Left colon (tissue), 2 donors: Measurements from ENCODE around the gene PARP8. TPM values are rescaled to one million over a fixed set of nuclear protein-coding genes. Genes with fewer than 3 reads are reported as not detected.

Experiments
- ATAC-seq: fragments of 200-7000 bp; cut with Tn5 transposase; one replicate; pipeline ENCODE4 v1.9.1; 2020; ENCODE audit warnings: mild to moderate bottlenecking, moderate library complexity
- DNase-seq, 2 donors: peaks; one replicate each; pipeline ENCODE4 v3.0.0-alpha.2; 2020
- intact Hi-C, 2 donors: fragments of 100-400 bp; cut with DNase I in 1 of 2; cut with micrococcal nuclease in 1 of 2; formaldehyde crosslinking; loops; one replicate each; pipeline versions ENCODE4 v1.11.2 to v1.14.0; 2022; cut with DNase I, micrococcal nuclease
- total RNA-seq, 2 donors: library from RNA; stranded (reverse); fragmentation: NEBNext Ultra II Directional; extraction: Animal tissue kit (Norgen Biotek cat#: 25700); gene quantifications; one replicate each; pipeline ENCODE4 v1.2.1, GENCODE V29; 2021
- donor health status: DM: no; HTN: no; CAD: no.
- donor health status: DM: yes; HTN: yes; CAD: no.

Gene PARP8
- total RNA-seq, 2 donors from 2014 or later: 7.1 to 13.6 TPM

DNA sequence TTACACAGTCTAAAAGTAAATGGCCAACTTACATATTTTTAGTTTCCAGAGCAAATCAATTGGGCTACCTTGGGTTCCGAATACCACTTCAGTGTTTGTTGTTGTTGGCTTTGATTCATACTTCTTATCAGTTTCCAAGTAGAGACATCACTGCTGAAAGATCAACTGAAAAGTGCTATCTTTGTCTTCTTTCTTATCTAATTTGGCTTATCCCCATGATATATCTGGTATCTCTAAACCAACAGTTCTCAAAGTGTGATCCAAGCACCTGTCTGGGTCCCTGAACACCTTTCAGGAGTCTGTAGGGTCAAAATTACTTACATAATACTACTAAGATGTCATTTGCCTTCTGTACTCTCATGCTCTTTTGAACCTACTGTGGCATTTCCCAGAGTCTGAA, 200.0 kb downstream of the PARP8 start:
- intact Hi-C loops: no loop called here
- ATAC-seq (no peak), DNase-seq (no peak)

DNA sequence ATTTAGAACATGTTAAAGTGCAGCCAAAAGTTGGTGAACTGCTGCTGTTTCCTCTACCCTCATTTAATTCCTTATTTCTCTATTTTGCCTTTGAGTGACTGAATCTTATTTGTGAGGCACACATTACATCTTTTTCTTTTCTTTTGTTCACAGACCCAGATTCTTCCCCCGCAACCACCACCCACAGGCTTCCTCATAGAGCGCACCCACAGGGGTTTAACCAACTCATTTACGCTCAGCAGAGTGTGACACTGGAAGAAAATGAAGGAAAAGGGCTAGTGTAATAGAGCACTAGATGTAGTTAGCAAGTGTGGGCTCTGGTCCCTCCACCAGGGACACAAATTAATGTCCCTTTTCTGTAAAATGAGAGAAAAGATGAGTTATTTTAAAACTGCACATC, 200.7 kb downstream of the PARP8 start:
- ATAC-seq (no peak), DNase-seq (no peak)
- intact Hi-C loops: no loop called here

DNA sequence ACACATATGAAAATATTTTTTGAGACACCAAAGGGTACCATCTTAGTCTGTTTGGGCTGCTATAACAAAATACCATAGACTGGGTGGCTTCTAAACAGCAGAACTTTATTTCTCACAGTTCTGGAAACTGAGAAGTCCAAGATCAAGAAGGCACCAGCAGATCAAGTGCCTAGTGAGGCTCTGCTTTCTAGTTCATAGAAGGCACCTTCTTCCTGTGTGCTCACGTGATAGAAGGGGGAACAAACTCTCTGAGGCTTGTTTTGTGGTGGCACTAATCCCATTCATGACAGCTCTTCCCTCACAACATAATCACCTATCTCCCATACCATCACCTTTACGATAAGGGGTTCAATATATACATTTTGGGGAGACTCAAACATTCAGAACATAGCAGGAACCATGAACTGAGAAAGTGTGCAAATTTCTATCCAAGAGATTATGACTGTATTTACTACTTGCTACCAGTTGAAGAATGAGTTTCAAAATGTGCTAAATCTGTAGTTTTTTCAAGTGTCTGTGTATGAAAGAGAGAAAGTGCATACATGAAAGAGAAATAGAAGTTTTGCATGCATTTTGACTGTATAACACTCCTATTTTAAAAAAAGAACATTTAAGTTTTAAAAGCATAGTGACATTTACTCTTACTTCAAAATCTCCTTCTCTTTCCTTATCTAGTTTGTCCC, 207.3 kb downstream of the PARP8 start:
- intact Hi-C loops: no loop called here
- ATAC-seq (no peak), DNase-seq (no peak)

GRCh38 chr5:50874306-50875001, 208.0 kb downstream of the PARP8 start:
- ATAC-seq (no peak), DNase-seq (no peak)

GRCh38 chr5:50875002-50875344, 208.5 kb downstream of the PARP8 start:
- intact Hi-C loops: no loop called here
- DNase-seq (no peak), ATAC-seq (no peak)

More at GRCh38 chr5:50874306-50875001, 208.0 kb downstream of the PARP8 start:
- intact Hi-C loops: no loop called here

- no peak for DNase-seq
- ATAC-seq: no peak
- intact Hi-C loops: no loop called here
These were observed 212.0 kb downstream of the PARP8 start for GRCh38 chr5:50878470-50878869.

- no peak for ATAC-seq
- no peak for DNase-seq
- intact Hi-C loops: no loop called here
These were observed 215.0 kb downstream of the PARP8 start for GRCh38 chr5:50881407-50881806.

DNA sequence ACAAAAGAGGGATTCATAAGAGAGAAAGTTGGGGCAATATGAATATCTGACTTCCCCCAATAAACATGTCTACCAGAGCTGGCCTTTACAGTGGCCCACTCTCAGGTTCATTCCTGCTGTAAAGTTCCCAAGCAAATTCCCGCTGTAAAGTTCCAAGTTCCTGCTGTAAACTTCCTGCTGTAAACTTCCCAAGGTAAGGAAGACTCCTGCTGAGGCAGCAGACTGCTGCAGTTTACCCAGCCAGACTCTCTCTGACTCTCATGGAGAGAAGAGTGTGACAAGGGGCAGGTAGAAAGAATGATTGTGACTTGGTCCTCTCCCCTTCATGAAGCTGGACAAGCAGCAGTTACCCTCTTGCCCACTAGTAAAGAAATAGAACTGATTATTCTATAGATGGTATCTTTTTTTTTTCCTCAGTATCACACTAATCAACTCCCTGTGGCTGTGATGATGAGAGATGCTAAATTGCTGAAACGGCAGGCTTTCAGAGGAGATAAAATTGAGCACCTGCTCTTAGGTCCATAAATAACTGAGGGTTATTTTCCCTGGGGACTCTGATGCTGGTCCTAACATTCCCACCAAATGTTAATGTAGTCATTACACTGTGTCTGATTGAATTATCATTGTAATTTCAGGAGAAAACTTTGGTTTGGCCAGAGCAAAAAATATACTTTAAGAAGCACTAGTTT, 220.4 kb downstream of the PARP8 start:
- ATAC-seq (no peak), DNase-seq (no peak)
- intact Hi-C loops: no loop called here

GRCh38 chr5:50887889-50888633, 221.6 kb downstream of the PARP8 start:
- no peak for ATAC-seq
- intact Hi-C loops: no loop called here
- DNase-seq: no peak

GRCh38 chr5:50888751-50889150, 222.3 kb downstream of the PARP8 start:
- no peak for DNase-seq
- ATAC-seq: no peak
- intact Hi-C loops: no loop called here

GRCh38 chr5:50889790-50890189, 223.4 kb downstream of the PARP8 start:
- intact Hi-C loops: no loop called here
- no peak for DNase-seq
- no peak for ATAC-seq

Other genes with a start within 250 kb of the PARP8 start
- 1 to 10 TPM; 6.1 to 8.6 TPM for gene EMB, start 225.3 kb upstream of the PARP8 start, total RNA-seq